Umbilical cord (tissue), 2 donors: ENCODE measurements around the gene MSI2. TPM values are rescaled to one million over a fixed set of nuclear protein-coding genes. Genes with fewer than 3 reads are reported as not detected.
A peak's percentile ranks its signal among the peaks of the same experiment; 100 is the strongest.

Experiments
- DNase-seq: peaks from one replicate; pipeline ENCODE4 v3.0.0-alpha.2; 2015; ENCODE audit warnings: low spot score
- total RNA-seq: library from RNA; depleted of rRNA; stranded (reverse); fragments of >200 nt; gene quantifications from one replicate; pipeline ENCODE4 v1.2.3, GENCODE V29; 2014; ENCODE audit warnings: low replicate concordance; ENCODE audit not compliant: insufficient read depth

The MSI2 gene
- total RNA-seq, 1 donor from 2014 or later: 62.6 TPM

DNA sequence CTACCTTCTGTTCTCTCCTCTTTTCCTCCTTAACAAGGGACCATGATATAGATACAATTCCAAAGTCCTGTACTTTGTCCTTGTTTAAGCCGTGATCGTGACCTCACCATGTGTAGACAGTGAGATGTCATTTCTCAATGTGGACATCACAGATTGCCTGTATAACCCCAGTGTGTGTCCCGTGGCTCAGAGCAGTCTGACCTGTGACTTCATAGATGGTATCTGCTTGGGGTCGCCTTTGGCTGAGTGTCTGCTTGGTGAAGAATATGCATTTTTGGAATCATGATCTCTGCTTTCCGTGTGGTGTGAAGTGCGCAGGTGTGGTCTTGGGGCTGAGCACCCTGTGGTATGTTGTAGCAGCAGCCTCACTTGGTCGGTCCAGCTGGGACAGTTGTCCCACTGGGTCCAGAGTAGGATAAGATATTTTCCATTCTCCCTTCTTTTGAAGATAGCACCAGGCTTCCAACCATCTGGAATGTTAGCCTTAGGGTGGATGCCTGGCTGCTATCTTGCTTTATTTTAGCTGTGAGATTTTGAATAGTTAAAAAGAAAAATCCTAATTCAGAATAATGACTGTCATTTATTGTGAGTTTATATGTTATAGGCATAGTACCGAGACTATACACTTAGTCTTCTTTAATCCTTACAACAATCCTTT is 13.4 kb downstream of the MSI2 start:
- no peak for DNase-seq

DNA sequence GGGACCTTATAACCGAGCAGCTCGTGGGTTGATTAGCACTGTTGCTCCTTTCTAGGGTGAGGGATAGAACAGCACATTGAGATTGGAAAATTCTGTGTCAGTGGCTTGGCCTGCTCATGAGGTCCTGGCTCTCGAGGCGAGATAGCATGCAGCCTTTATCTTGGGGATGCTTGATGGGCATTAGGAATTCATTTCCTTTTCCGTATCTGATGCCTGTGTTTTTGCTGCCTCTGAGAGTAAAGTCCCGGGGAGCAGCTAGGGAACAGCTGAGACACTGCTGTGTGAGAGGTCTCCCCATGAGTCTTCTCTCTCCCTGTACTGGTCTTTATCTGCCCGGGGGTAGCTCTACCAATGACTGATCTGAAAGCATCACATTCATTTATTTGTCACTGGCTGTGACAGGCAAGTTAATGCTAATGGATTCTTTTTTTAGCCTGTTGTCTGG is 14.5 kb downstream of the MSI2 start:
- DNase-seq: peak; percentile 43

DNA sequence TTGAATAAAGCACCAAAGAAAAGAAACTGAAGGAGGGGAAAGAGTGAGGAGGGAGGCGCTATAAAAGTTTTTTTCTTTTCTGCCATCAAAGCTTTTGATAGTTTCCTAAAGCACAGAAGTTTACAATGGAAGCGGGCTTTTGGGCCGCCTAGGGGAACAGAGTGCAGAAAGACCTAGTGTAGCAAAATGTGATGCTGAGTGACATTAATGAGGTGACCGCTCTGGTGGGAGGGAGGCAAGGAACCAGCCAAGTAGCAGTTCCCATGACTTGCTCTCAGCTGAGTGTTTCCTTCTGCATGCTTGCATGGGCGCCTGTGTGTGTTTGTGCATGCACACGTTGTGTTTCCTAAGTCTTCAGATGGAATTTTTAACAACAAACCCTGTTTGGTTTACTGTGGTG is 15.5 kb downstream of the MSI2 start:
- DNase-seq: no peak

DNA sequence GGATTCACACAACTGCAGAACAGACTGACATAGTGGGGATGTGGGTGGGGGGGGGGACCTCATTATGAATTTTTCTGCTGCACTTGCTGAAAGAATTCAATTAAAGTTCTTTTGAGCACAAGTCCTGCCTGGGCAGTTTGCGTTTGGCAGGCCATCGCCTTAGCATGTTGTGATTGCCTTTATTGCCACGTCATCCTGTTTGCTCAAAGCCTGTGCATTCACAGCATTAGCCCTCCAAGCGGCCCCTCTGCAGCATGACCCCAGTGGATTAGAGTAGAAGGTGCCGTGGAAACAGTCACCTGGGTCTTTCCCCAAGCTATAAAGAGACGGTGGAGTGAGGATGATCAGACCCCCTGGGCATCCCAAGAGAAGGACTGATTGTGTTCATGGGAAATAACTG is 17.2 kb downstream of the MSI2 start:
- DNase-seq: no peak

DNA sequence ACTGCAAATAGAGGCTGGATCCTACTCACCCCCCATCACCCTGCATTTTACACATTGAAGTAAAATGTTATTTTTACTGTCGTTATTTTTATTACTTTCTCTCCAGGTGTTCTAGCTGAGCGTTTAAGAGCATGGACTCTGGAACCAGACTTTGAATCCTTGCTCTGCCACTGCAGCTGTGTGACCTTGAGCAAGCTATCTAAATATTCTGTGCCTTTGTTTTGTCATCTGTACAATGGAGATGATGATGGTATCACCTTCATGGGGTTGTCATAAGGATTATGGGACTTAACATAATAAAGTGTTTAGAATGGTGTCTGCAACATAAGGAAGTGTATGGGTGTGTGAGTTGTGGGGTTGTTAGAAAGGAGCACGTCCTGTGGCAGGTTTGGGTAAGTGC is 17.8 kb downstream of the MSI2 start:
- DNase-seq: no peak

DNA sequence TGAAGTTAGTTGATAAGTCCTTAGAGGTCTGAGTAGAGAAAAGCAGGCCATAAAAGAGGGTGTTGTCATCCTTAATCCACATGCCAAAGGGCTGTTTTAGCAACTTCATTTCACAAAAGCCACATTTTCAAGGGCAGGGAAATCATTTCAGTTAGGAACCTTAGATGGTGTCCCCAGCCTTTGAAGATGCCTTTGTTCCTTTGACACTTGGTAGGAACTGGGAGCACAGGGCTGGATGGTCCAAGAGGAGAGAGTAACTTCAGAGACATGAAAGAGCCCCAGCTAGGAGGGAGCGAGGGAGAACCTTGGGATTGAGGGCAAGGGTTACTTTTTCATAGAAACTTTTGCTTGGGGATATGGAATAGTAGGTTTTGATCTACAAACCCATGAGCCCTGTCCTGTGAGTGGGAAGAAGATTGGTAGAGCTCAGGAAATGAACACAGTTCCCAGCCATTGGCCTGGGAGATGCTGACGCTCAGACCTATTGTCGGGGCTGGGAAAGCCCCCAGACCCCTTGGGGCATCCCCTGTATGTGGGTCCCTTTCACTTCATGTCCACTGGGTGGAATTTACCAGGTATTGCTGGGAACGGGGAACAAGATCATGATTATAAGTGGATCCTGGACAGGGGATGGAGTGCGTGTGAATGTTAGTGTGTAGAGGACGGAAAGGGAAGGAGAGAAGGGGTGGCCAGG is 18.9 kb downstream of the MSI2 start:
- no peak for DNase-seq

DNA sequence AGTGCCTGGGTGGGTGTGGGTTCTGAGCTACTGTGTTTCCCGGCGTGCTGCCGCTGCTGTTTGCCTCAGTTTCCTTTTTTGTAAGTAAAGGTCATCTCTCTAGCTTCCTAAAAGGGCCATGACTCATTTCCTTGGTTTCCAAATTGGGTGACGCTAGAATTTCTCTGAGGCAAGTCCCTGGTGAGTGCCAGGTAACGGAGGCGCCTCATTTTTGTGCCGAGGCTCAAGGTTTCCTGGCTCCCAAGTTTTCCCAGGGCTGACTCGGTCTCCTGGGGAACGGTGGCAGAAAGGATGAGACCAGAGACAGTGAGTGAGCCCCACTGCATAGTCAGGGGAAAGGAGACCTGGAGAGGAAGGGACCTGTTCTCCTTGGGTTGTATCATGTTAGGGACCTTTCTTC is 20.3 kb downstream of the MSI2 start:
- DNase-seq: no peak

DNA sequence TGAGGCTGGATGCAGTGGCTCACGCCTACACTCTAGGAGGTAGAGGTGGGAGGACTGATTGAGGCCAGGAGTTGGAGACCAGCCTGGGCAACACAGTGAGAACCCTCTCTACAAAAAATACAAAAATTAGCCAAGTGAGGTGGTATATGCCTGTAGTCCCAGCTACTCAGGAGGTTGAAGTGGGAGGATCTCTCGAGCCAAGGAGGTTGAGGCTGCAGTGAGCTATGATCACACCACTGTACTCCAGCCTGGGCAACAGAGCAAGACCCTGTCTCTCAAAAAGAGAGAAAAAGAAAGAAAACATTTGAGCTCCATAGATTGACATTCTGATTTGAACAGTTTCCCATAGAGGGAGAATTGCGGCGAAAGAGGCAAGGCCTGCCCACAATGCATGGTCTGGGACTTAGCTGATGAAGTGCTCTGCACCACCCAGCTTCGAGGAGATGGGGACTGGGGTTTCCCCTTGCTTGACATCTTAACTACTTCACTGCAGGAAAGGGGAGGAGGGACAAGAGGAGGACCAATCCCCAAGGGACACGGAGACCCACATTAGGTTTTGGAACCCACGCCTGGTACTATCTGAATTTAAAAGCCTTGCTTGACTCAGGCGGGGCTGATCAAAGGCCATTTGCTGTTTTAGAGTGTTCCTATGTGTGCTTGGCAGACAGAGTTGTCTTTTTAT is 21.7 kb downstream of the MSI2 start:
- DNase-seq: no peak

DNA sequence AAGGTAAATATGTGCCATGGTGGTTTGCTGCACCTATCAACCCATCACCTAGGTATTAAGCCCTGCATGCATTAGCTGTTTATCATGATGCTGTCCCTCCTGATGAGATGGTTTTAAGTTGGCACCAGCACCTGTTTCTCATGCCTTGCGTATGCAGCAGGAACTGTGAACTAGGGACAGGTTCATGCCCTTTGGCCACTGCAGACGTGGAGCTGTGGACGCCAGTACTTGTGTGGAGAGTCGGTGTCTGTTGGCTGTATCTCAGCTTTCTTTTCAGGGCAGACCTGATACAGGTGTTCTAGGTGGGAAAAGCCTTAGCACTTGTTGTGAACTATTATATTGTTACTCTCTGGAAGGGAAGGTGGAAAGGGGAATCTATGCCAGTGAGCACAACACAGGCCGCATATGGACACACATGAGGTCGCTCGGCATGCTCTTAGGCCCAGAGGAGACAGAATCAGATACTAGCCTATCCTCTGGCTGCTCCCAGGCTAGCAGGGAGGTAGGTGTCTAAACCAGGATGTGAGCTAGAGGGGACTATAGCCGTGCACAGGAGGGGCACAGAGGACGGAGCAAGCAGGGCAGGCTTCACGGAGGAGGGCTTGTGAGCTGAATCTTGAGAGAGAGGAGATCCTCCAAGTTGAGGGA is 22.5 kb downstream of the MSI2 start:
- DNase-seq: no peak

DNA sequence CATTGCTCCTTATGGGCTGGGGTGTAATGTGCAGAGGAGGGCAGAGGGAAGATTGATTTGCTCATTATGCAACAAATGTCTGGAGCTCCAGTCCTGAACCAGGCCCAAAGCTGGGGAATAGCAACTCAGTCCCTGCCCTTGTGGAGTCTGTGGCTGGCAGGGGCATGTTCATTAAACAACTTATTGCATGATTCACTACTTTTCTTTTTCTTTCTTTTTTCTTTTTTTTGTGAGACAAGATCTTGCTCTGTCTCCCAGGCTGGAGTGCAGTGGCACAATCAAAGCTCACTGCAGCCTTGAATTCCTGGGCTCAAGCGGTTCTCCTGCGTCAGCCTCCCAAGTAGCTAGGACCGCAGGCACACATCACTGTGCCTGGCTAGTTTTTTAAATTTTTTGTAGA is 23.1 kb downstream of the MSI2 start:
- no peak for DNase-seq

DNA sequence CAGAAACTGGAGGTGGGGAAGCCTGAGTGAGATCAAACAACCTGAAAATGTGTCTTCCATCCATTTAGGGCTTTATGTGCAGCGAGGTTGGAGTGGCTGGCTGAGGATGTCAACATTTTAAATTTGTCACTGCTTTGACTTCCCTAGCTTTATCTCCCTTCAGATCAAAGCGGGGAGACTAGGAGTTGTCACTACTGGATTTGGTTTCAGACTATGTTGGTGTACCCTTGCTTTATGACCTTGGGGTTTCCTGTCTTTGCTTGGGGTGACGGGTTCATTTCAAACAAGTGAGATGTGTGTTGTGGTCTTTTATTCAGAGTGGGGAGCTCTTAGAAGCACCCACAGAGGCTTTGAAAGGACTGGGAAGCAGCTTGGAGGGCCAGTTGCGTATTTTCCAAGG is 25.6 kb downstream of the MSI2 start:
- DNase-seq: no peak

DNA sequence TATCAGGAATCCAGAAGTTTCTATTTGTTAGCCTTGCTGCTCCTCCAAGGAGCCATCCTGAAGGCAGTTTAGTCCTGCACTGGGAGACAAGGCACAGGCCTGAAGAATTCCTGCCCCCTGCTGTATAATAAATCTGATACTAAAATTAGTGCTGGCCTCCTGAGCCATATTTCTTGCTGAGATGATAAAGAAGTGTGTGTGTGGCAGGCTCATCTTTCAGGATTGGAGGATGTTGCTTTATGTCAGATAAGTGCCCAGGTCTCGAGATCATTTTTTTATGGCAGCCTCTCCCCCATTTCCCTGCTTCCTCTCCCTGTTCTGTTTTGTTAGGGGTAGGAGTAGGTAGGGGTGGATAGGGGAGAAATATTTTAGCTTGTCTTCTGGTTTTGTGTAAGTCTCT is 26.0 kb downstream of the MSI2 start:
- DNase-seq: peak; percentile 77

DNA sequence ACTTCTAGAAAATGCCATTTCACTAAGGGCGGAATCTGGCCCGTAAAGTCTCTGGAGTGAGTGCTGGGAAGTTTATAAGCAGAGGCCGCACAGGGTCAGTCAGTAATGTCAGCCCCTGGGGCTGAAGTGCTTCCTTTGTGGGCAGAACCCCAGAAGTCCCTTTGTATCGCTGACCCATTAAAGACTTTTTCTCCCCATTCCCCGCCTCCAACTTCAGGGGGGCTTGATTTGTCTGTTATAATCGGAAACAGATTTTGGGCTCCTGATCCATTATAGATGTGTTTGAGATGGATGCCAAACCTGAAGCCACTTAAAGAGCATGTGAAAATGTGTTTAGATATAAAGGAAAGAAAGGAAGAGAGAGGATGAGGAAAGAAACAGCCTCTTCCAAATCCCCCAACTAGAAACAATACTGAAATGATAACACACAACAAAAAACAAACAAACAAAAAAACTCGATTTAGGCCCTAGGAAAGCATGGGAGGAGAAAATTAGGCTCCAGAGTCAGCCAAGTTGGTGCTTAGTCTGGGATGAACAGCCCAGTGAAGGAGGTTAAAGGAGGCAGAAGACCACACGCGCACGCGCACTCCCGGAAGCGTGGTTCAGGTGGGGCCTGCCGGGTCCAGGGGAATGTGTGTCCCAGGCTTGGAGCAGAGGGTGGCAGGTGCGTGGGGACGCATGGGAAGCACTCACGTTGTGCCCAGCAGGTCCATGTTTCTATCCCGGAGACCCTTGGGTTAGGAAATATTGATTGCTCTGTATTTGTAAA is 27.1 kb downstream of the MSI2 start:
- DNase-seq: no peak

DNA sequence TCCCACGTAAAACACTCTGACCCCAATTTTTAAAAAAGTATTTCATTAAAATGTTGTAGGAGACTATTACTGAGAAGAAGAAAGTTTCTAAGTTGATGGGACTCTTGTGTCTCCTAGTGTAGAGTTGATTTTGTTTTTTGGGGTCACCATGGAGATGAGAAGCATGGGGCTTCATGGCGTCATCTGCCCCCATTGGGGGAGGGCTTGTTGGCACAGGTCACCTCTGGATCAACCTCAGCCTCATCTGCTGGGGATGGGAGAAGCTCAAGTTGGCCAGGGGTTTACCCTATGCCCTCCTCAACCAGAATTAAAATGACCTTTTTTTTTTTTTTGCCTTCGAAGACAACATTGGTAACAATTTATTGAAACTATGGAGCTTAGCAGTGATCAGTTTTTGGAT is 28.3 kb downstream of the MSI2 start:
- no peak for DNase-seq

DNA sequence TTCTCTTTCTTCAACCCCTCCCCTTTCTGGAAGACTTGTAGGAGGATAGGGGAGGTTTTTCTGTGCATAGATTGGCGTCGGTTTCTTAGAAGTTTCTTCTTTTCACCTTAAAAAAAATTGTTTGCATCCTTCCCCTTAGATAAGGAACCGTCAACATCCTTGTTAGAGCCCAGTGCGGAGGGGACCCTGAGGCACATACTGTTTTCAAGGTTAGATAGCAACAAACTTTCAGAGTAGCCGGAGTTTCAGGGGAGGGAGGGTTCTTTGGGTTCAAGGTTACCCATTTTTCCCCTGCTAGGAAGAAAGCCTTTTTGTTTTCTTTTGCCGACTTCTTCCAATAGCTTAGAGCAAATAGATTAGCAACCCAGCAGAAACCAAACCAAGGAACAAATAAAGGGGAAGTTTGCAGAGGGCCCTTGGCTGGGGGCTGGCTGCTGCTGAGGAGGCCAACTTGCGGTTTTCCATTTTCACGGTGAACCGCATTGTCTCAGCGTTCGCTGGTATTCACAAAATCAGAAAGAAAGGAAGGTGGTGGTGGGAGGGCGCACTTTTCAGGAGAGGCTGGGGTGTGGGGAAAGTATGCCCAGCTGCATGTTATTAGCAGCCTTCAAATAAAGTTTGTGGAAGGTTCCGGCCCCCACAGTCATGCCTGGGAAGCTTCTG is 28.8 kb downstream of the MSI2 start:
- no peak for DNase-seq

DNA sequence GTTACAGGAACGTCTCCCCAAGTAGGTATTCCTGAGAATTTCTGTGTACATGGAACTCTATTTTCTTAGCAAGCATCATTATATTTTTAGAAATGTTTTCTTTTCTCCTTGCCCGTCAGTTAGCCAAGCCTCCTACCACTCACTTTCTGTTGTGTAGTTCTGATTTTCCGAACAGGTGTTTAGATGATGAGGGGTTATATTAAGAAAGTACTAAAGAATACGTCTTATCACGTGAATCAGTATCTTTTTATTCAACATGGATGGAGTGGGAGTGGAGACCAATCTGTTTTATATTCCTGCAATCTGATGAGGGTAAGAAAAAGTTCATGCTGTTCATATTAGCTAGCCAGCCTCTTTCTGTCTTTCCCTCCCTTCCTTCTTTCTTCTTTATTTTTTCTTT is 29.4 kb downstream of the MSI2 start:
- no peak for DNase-seq

DNA sequence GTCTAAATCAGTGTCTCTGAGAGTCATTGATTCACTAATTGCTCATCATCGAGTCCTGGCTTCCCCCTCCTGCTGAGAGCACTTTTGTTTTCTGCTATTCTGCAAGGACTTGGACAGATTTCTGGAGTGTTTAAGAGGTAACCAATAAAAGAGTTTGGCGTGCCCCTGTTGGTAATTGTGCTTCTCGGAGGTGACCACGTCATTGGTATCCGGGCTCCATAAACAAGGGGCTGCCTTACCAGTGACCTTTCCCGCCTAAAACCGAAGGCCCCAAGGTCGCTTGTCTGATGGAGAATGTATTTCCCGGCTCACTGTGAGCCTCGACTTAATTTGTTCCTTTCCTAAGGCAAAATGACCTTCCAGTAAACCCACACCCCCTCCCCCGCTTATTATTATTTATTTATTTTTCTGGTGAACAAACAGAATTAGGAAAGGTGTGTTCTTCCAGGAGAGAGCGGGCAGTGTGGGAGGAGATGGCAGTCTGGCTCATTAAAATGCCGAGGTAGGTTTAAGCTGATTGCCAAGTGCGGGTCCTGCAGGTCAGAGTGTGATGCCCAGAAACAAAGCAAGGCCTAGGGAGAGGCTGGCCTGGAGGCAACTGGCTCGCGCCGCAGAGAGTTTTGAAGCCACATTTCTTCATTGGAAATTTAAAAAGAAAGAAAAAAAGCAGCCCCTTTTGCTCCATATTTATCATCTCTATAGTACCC is 30.2 kb downstream of the MSI2 start:
- no peak for DNase-seq

DNA sequence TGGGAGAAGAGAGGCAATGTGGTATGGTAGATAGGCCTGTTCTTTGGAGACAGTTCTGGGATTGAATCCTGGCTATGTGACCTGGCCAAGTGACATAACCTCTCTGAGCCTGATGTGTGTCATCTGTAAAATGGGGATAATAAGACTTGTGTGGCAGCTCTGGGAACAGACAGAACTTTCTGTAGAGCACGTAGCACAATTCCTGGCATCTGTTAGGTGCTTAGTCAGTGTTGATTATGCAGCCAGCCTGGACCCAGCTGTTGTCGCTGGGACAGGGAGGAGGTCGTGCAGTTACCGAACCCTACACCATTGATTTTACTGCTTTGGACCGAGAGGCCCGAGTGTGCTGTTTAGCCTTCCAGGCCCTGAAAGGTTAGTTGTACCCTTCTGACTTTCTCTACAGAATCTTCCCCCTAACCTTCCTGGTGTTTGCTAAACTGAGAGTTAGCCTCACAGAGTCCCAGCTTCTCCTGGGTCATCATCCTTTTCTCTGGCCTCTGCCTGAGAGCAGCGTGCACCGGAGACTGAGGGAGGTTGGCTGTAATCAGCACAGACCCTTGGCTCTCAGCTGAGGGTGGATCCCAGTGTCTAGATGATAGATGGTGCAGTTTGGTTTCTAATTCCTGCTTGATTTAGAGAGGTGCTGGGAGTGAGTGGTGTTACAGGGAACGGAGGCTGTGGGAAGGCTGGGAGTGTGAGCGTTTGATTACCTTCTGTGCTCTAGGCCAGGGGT is 31.9 kb downstream of the MSI2 start:
- peak; percentile 77 for DNase-seq

DNA sequence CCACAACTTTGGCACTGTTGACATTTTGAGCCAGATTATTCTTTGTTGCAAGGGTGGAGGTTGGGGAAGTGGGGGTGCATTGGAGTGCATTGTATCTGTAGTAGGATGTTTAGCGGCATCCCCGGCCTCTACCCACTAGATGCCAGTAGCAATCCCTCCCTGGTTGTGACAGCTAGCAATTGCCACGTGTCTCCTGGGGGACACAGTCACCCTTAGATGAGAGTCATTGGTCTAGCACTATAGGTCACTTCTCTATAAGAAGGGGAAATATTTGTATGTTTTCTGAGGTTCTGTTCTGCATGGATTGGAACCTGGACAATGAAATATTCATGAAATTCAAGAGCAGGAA is 32.4 kb downstream of the MSI2 start:
- DNase-seq: no peak

DNA sequence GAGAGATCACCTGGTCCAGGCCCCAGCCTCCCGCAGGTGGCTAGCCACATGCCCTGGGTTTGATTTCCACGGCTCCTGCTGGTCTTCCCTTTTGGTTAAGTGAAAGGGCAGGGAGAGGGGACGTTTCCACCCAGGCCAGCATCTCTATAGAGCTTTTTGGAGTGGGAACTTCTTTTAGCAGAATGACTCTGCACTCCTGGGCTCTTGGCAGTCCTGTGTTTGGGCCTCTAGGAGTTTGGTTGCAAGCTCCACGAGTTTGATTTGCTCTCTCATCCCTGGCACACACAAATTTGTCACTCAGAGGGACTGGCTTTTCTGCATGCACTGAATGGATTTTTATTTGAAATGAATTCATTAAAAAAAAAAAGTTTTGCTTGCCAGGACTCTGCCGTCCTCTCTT is 32.8 kb downstream of the MSI2 start:
- no peak for DNase-seq
